ENCODE measurements around the gene SEBOX.
A peak's percentile ranks its signal among the peaks of the same experiment; 100 is the strongest.
"Not testable (repeated sequence)": the region's sequence is repeated elsewhere in the genome, so short reads cannot be mapped to it uniquely, and the experiment has no call there.

Gene SEBOX

GRCh38 chr17:28367641-28368305 is 2.8 kb upstream of the SEBOX start:
- no peak for DNase-seq

GRCh38 chr17:28366605-28367004 is 1.6 kb upstream of the SEBOX start:
- no peak for DNase-seq

GRCh38 chr17:28365487-28365886 is 488 bp upstream of the SEBOX start:
- DNase-seq, result no peak

- no peak for DNase-seq
These were observed 986 bp downstream of the SEBOX start for GRCh38 chr17:28363776-28364650.

GRCh38 chr17:28363186-28363585 is 1.8 kb downstream of the SEBOX start:
- no peak for DNase-seq

- DNase-seq, result no peak
These were observed 7.2 kb downstream of the SEBOX start for GRCh38 chr17:28357901-28358197.

GRCh38 chr17:28357061-28357900 is 7.7 kb downstream of the SEBOX start, which contains the start of gene POLDIP2:
POLDIP2 (minus strand) TSS chr17:28357527; CDS start chr17:28357448, 79 bp downstream.
- peak; percentile 89 to 95 (median 90) for DNase-seq

- DNase-seq, result no peak
These were observed 14.7 kb downstream of the SEBOX start for GRCh38 chr17:28350271-28350670.

- no peak for DNase-seq
These were observed 16.0 kb downstream of the SEBOX start for GRCh38 chr17:28348979-28349378.

GRCh38 chr17:28347261-28347891 is 17.6 kb downstream of the SEBOX start:
- no peak for DNase-seq

- no peak for DNase-seq
These were observed 18.2 kb downstream of the SEBOX start for GRCh38 chr17:28346746-28347246.

GRCh38 chr17:28346199-28346580 is 18.8 kb downstream of the SEBOX start:
- no peak for DNase-seq

GRCh38 chr17:28345419-28346198 is 19.4 kb downstream of the SEBOX start:
- DNase-seq, result no peak

GRCh38 chr17:28344435-28344901 is 20.5 kb downstream of the SEBOX start:
- no peak for DNase-seq

GRCh38 chr17:28344011-28344410 is 21.0 kb downstream of the SEBOX start:
- no peak for DNase-seq

GRCh38 chr17:28343491-28343932 is 21.5 kb downstream of the SEBOX start:
- DNase-seq, result no peak

- no peak for DNase-seq
These were observed 22.7 kb downstream of the SEBOX start for GRCh38 chr17:28342313-28342712.

- DNase-seq, result no peak
These were observed 23.5 kb downstream of the SEBOX start for GRCh38 chr17:28341516-28341915.

GRCh38 chr17:28340374-28340773 is 24.6 kb downstream of the SEBOX start:
- DNase-seq, result no peak

- DNase-seq, result no peak
These were observed 25.6 kb downstream of the SEBOX start for GRCh38 chr17:28339431-28339830.

GRCh38 chr17:28338769-28339212 is 26.2 kb downstream of the SEBOX start:
- DNase-seq, result not testable (repeated sequence)
